GM12878 (cell line): Measurements from ENCODE around the gene TRIM41. TPM values are rescaled to one million over a fixed set of nuclear protein-coding genes. Genes with fewer than 3 reads are reported as not detected.
A peak's percentile ranks its signal among the peaks of the same experiment; 100 is the strongest.

Source experiments
- BCL11A ChIP-seq: IDR thresholded peaks from 2 replicates; pipeline ENCODE4 v1.6.1; 2011; ENCODE audit warnings: low read depth, low read length
- BRCA1 ChIP-seq: IDR thresholded peaks from 2 replicates; pipeline ENCODE4 v1.6.1; 2011; ENCODE audit warnings: low read depth, low read length, improper control_type of control experiment
- CHD4 ChIP-seq: fragments of 200-600 bp; sonication (generic); IDR thresholded peaks from 2 replicates; pipeline ENCODE4 v1.6.1; 2016; ENCODE audit warnings: mild to moderate bottlenecking
- ETV6 ChIP-seq, 2 experiments: fragments of 450-650 bp in 1 of 2; IDR thresholded peaks in 1 of 2; conservative IDR thresholded peaks in 1 of 2; 2 replicates each; pipeline ENCODE4 v1.6.1; 2014; ENCODE audit warnings: antibody characterized with exemption in 1 of 2, borderline replicate concordance in 1 of 2, low read depth in 1 of 2, mild to moderate bottlenecking in 1 of 2, moderate library complexity in 1 of 2
- EZH2 ChIP-seq: IDR thresholded peaks from 2 replicates; pipeline ENCODE4 v1.6.1; 2012; ENCODE audit warnings: low read depth, mild to moderate bottlenecking, control low read depth, inconsistent platforms, low read length, borderline replicate concordance; ENCODE audit not compliant: control insufficient read depth
- JUND ChIP-seq: IDR thresholded peaks from 2 replicates; pipeline ENCODE4 v1.6.1; 2012; ENCODE audit warnings: low read depth, mild to moderate bottlenecking, low read length, improper control_type of control experiment, moderate library complexity
- KDM1A ChIP-seq: fragments of 200-600 bp; sonication (generic); IDR thresholded peaks from 2 replicates; pipeline ENCODE4 v1.6.1; 2016; ENCODE audit warnings: borderline replicate concordance
- LARP7 ChIP-seq: fragments of 450-650 bp; IDR thresholded peaks from 2 replicates; pipeline ENCODE4 v1.6.1; 2017; ENCODE audit warnings: mild to moderate bottlenecking
- MLLT1 ChIP-seq: fragments of 450-650 bp; IDR thresholded peaks from 2 replicates; pipeline ENCODE4 v1.6.1; 2016; ENCODE audit warnings: mild to moderate bottlenecking
- MTA3 ChIP-seq: IDR thresholded peaks from 2 replicates; pipeline ENCODE4 v1.6.1; 2012; ENCODE audit warnings: low read length, inconsistent platforms, borderline replicate concordance
- NR2C2 ChIP-seq: IDR thresholded peaks from 2 replicates; pipeline ENCODE4 v1.6.1; 2011; ENCODE audit warnings: borderline replicate concordance, low read depth; ENCODE audit not compliant: control insufficient read depth, insufficient read length
- NR2F1 ChIP-seq: fragments of 450-650 bp; conservative IDR thresholded peaks from 2 replicates; pipeline ENCODE4 v1.6.1; 2017; ENCODE audit warnings: mild to moderate bottlenecking
- PML ChIP-seq: IDR thresholded peaks from 2 replicates; pipeline ENCODE4 v1.6.1; 2012; ENCODE audit warnings: low read length, inconsistent platforms
- POLR2A ChIP-seq: IDR thresholded peaks from 2 replicates; pipeline ENCODE4 v1.6.1; 2011; ENCODE audit warnings: low read depth, mild to moderate bottlenecking, low read length
- RUNX3 ChIP-seq: IDR thresholded peaks from 2 replicates; pipeline ENCODE4 v1.6.1; 2012; ENCODE audit warnings: low read length, inconsistent platforms
- SIX5 ChIP-seq: IDR thresholded peaks from 2 replicates; pipeline ENCODE4 v1.6.1; 2011; ENCODE audit warnings: mild to moderate bottlenecking, low read depth, low read length, moderate library complexity; ENCODE audit not compliant: severe bottlenecking
- SRF ChIP-seq, 2 experiments: IDR thresholded peaks; 2 replicates each; pipeline ENCODE4 v1.6.1; 2011; ENCODE audit warnings: low read depth in 2 of 2, low read length in 2 of 2, mild to moderate bottlenecking in 1 of 2, moderate library complexity in 1 of 2
- STAT3 ChIP-seq: IDR thresholded peaks from 2 replicates; pipeline ENCODE4 v1.6.1; 2011; ENCODE audit warnings: low read depth, low read length, improper control_type of control experiment
- ZNF24 ChIP-seq: fragments of 450-650 bp; IDR thresholded peaks from 2 replicates; pipeline ENCODE4 v1.6.1; 2017; ENCODE audit warnings: antibody characterized with exemption, mild to moderate bottlenecking
- polyA plus RNA-seq, 11 experiments: library from polyadenylated mRNA; depleted of rRNA in 4 of 11; unstranded in 6 of 11; stranded (reverse) in 5 of 11; fragments of >200 nt; fragmentation: Nextera tagmentation in 4 of 11; fragmentation: Illumina TruSeq in 1 of 11; extraction: Ambion mirVana in 4 of 11; extraction: Trizol in 1 of 11; gene quantifications; 1 replicate in 1 of 11; 2 replicates in 10 of 11; pipeline versions ENCODE4 v1.2.1 to v1.2.3, GENCODE V29; 2011 to 2016; ENCODE audit warnings: inconsistent platforms in 2 of 11, missing spikeins in 2 of 11, low read depth in 1 of 11
- total RNA-seq, 4 experiments: library from RNA; depleted of rRNA in 3 of 4; stranded (reverse); fragments of >200 nt in 3 of 4; fragmentation: Illumina TruSeq in 1 of 4; extraction: Trizol in 1 of 4; gene quantifications; 2 replicates each; pipeline versions ENCODE4 v1.2.1 to v1.2.3, GENCODE V29; 2013 to 2021
- TF ChIP-seq, protein P1 (sequence below): IDR thresholded peaks from 2 replicates; pipeline ENCODE4 v1.6.1; 2012; ENCODE audit warnings: improper control_type of control experiment, low read depth, low read length; ENCODE audit not compliant: insufficient replicate concordance
- TF ChIP-seq, protein P2 (sequence below): fragments of 450-650 bp; IDR thresholded peaks from 2 replicates; pipeline ENCODE4 v1.6.1; 2017; ENCODE audit warnings: borderline replicate concordance

Gene TRIM41
- total and polyA plus RNA-seq, 10 of the 15 experiments (the other 5 are each of a cell fraction or from before 2014, with no cell fraction given) = 1.0 to 28.9 (median 10.6) TPM

DNA sequence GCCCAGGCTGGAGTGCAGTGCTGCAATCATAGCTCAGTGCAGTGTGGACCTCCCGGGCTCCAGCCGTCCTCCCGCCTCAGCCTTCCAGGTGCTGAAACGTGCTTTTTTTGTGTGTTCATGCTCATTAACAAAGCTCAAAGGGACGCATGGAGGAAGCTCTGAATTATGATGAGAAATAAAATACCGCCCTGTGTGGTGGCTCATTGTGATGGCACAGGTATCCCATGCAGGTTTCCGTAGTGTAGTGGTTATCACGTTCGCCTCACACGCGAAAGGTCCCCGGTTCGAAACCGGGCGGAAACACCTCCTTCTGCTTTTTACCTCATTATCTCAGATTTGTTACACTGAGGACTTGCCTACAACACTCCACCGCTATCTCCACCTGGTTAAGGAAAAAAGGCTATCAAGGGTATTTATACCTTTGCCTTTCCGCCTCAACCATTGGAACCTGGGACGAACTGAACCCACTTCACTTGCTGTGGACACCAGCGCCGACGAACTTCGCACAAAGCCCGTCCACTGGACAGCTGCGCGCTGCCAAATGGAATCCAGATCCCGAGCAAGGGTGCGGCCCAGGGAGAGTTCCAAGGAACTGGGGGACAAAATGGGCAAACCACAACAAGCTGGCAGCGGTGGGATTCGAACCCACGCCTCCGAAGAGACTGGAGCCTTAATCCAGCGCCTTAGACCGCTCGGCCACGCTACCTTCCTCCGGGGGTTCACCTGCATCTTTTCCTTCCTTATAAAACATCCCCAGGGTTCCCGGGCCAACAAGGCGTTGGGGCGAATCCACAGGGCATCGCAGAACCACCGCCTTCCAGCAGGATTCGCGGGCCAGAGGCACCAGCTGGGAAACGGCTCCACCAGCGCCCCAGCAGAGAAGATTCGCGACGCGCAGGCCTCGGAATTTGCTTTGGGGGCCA is 49.4 kb upstream of the TRIM41 start (continued):
- TF ChIP-seq, protein P1, sequence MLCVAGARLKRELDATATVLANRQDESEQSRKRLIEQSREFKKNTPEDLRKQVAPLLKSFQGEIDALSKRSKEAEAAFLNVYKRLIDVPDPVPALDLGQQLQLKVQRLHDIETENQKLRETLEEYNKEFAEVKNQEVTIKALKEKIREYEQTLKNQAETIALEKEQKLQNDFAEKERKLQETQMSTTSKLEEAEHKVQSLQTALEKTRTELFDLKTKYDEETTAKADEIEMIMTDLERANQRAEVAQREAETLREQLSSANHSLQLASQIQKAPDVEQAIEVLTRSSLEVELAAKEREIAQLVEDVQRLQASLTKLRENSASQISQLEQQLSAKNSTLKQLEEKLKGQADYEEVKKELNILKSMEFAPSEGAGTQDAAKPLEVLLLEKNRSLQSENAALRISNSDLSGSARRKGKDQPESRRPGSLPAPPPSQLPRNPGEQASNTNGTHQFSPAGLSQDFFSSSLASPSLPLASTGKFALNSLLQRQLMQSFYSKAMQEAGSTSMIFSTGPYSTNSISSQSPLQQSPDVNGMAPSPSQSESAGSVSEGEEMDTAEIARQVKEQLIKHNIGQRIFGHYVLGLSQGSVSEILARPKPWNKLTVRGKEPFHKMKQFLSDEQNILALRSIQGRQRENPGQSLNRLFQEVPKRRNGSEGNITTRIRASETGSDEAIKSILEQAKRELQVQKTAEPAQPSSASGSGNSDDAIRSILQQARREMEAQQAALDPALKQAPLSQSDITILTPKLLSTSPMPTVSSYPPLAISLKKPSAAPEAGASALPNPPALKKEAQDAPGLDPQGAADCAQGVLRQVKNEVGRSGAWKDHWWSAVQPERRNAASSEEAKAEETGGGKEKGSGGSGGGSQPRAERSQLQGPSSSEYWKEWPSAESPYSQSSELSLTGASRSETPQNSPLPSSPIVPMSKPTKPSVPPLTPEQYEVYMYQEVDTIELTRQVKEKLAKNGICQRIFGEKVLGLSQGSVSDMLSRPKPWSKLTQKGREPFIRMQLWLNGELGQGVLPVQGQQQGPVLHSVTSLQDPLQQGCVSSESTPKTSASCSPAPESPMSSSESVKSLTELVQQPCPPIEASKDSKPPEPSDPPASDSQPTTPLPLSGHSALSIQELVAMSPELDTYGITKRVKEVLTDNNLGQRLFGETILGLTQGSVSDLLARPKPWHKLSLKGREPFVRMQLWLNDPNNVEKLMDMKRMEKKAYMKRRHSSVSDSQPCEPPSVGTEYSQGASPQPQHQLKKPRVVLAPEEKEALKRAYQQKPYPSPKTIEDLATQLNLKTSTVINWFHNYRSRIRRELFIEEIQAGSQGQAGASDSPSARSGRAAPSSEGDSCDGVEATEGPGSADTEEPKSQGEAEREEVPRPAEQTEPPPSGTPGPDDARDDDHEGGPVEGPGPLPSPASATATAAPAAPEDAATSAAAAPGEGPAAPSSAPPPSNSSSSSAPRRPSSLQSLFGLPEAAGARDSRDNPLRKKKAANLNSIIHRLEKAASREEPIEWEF = no peak
- TF ChIP-seq BCL11A = no peak
- no peak for TF ChIP-seq STAT3
- TF ChIP-seq SIX5 = no peak
- TF ChIP-seq RUNX3 = peak; percentile 64
- no peak for TF ChIP-seq KDM1A
- TF ChIP-seq CHD4 = no peak; the same call in 1 of the 2 replicates
- no peak; the same call in 1 of the 2 replicates for TF ChIP-seq MTA3
- TF ChIP-seq, protein P2, sequence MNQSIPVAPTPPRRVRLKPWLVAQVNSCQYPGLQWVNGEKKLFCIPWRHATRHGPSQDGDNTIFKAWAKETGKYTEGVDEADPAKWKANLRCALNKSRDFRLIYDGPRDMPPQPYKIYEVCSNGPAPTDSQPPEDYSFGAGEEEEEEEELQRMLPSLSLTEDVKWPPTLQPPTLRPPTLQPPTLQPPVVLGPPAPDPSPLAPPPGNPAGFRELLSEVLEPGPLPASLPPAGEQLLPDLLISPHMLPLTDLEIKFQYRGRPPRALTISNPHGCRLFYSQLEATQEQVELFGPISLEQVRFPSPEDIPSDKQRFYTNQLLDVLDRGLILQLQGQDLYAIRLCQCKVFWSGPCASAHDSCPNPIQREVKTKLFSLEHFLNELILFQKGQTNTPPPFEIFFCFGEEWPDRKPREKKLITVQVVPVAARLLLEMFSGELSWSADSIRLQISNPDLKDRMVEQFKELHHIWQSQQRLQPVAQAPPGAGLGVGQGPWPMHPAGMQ = no peak
- TF ChIP-seq EZH2 = no peak
- TF ChIP-seq BRCA1 = no peak
- TF ChIP-seq SRF (IDR thresholded peaks at IDR 0.05; ENCODE audit: low read depth in 2 of 2, low read length in 2 of 2) = no peak
- no peak for TF ChIP-seq MLLT1
- no peak for TF ChIP-seq LARP7
- no peak for TF ChIP-seq PML
- TF ChIP-seq ETV6 (conservative IDR thresholded peaks at IDR 0.05 in 1 of 2, IDR thresholded peaks at IDR 0.05 in 1 of 2; ENCODE audit: borderline replicate concordance in 1 of 2, low read depth in 1 of 2) = no peak; a peak in 1 of 4 replicates
- no peak for TF ChIP-seq POLR2A
- no peak for TF ChIP-seq JUND
- peak; percentile 39; the same call in 1 of the 2 replicates for TF ChIP-seq NR2F1
- peak; percentile 95 for TF ChIP-seq ZNF24
- no peak for TF ChIP-seq NR2C2
